WTC11 (cell line): ENCODE data around the gene PRKCE. TPM values are rescaled to one million over a fixed set of nuclear protein-coding genes. Genes with fewer than 3 reads are reported as not detected.

Source experiments
- ATAC-seq: fragments of 200-7000 bp; cut with Tn5 transposase; 2 replicates; pipeline ENCODE4 v1.10.0; 2021; ENCODE audit warnings: mild to moderate bottlenecking, moderate library complexity
- CTCF ChIA-PET: fragments of 300-600 bp; sonication (Branson Sonifier 250); formaldehyde crosslinking; loops from one replicate; lab custom pipeline; 2021; ENCODE audit warnings: antibody characterized with exemption; lab: Charles Lee
- POLR2A ChIA-PET: fragments of 350-600 bp; sonication (Branson Sonifier 250); formaldehyde crosslinking; loops from one replicate; lab custom pipeline; 2021; ENCODE audit warnings: antibody characterized with exemption; lab: Charles Lee
- DNase-seq: peaks from one replicate; pipeline ENCODE4 v3.0.0; 2021; ENCODE audit warnings: low spot score
- H3K27ac Mint-ChIP-seq: 2 replicates; pipeline ENCODE4 v1.8.0; 2021; ENCODE audit warnings: mixed read lengths
- H3K27me3 Mint-ChIP-seq: 2 replicates; pipeline ENCODE4 v1.8.0; 2021; ENCODE audit warnings: low read depth, mild to moderate bottlenecking, moderate library complexity, mixed read lengths
- H3K36me3 Mint-ChIP-seq: 2 replicates; pipeline ENCODE4 v1.8.0; 2021; ENCODE audit warnings: mixed read lengths
- H3K4me1 Mint-ChIP-seq: 2 replicates; pipeline ENCODE4 v1.8.0; 2022; ENCODE audit warnings: mixed read lengths
- H3K4me3 Mint-ChIP-seq: 2 replicates; pipeline ENCODE4 v1.8.0; 2021; ENCODE audit warnings: mild to moderate bottlenecking, moderate library complexity, mixed read lengths
- H3K9me3 Mint-ChIP-seq: 2 replicates; pipeline ENCODE4 v1.8.0; 2021; ENCODE audit warnings: mixed read lengths
- ATF1 ChIP-seq: sonication (generic); formaldehyde crosslinking; IDR thresholded peaks from 2 replicates; pipeline ENCODE4 v1.8.1; 2023; ENCODE audit warnings: mild to moderate bottlenecking, moderate library complexity, missing genetic modification reagents
- CREB1 ChIP-seq: sonication (generic); formaldehyde crosslinking; IDR thresholded peaks from 2 replicates; pipeline ENCODE4 v1.8.0; 2023; ENCODE audit warnings: mild to moderate bottlenecking, missing genetic modification reagents
- E2F1 ChIP-seq: sonication (generic); formaldehyde crosslinking; IDR thresholded peaks from 2 replicates; pipeline ENCODE4 v1.8.0; 2022; ENCODE audit warnings: mild to moderate bottlenecking, missing genetic modification reagents
- ELF4 ChIP-seq: sonication (generic); formaldehyde crosslinking; IDR thresholded peaks from 2 replicates; pipeline ENCODE4 v1.8.1; 2022; ENCODE audit warnings: low read depth, mild to moderate bottlenecking, moderate library complexity, missing genetic modification reagents
- ETV6 ChIP-seq: sonication (generic); formaldehyde crosslinking; IDR thresholded peaks from 2 replicates; pipeline ENCODE4 v1.8.1; 2022; ENCODE audit warnings: mild to moderate bottlenecking, missing genetic modification reagents
- FOXP1 ChIP-seq: sonication (generic); formaldehyde crosslinking; IDR thresholded peaks from 2 replicates; pipeline ENCODE4 v1.8.0; 2022; ENCODE audit warnings: missing genetic modification reagents, mild to moderate bottlenecking, moderate library complexity, borderline replicate concordance
- GRHL2 ChIP-seq: fragments of 250-450 bp; sonication (Bioruptor Pico); IDR thresholded peaks from 2 replicates; pipeline ENCODE4 v1.8.0; 2022; ENCODE audit warnings: mild to moderate bottlenecking, moderate library complexity; ENCODE audit not compliant: insufficient replicate concordance, severe bottlenecking
- HMGA2 ChIP-seq: fragments of 250-450 bp; sonication (Bioruptor Pico); IDR thresholded peaks from 2 replicates; pipeline ENCODE4 v1.4.0; 2021; ENCODE audit warnings: mild to moderate bottlenecking, moderate library complexity
- IRF2 ChIP-seq: sonication (generic); formaldehyde crosslinking; IDR thresholded peaks from 2 replicates; pipeline ENCODE4 v1.8.0; 2022; ENCODE audit warnings: low read depth, missing genetic modification reagents, borderline replicate concordance
- JAZF1 ChIP-seq: fragments of 250-450 bp; sonication (Bioruptor Pico); IDR thresholded peaks from 2 replicates; pipeline ENCODE4 v1.9.0; 2021; ENCODE audit warnings: moderate library complexity, mild to moderate bottlenecking, inconsistent platforms
- KAT7 ChIP-seq: sonication (generic); formaldehyde crosslinking; IDR thresholded peaks from 2 replicates; pipeline ENCODE4 v1.8.1; 2023; ENCODE audit warnings: missing genetic modification reagents, mild to moderate bottlenecking, borderline replicate concordance
- NFYB ChIP-seq: sonication (generic); formaldehyde crosslinking; conservative IDR thresholded peaks from 2 replicates; pipeline ENCODE4 v1.8.0; 2022; ENCODE audit warnings: low read depth, missing genetic modification reagents
- PRDM15 ChIP-seq: sonication (generic); formaldehyde crosslinking; IDR thresholded peaks from 2 replicates; pipeline ENCODE4 v1.8.0; 2022; ENCODE audit warnings: missing genetic modification reagents
- SP1 ChIP-seq: sonication (generic); formaldehyde crosslinking; conservative IDR thresholded peaks from 2 replicates; pipeline ENCODE4 v1.8.1; 2022; ENCODE audit warnings: missing genetic modification reagents
- TCF7 ChIP-seq: sonication (generic); formaldehyde crosslinking; IDR thresholded peaks from 2 replicates; pipeline ENCODE4 v1.8.0; 2022; ENCODE audit warnings: mild to moderate bottlenecking, low read depth, missing genetic modification reagents, moderate library complexity
- TP53 ChIP-seq: sonication (generic); formaldehyde crosslinking; IDR thresholded peaks from 2 replicates; pipeline ENCODE4 v1.8.1; 2023; ENCODE audit warnings: mild to moderate bottlenecking, missing genetic modification reagents
- ZBTB21 ChIP-seq: sonication (generic); formaldehyde crosslinking; IDR thresholded peaks from 2 replicates; pipeline ENCODE4 v1.8.1; 2023; ENCODE audit warnings: mild to moderate bottlenecking, missing genetic modification reagents, borderline replicate concordance
- ZNF121 ChIP-seq: sonication (generic); formaldehyde crosslinking; IDR thresholded peaks from 2 replicates; pipeline ENCODE4 v1.8.0; 2023; ENCODE audit warnings: missing genetic modification reagents
- ZNF317 ChIP-seq: sonication (generic); formaldehyde crosslinking; IDR thresholded peaks from 2 replicates; pipeline ENCODE4 v1.8.1; 2023; ENCODE audit warnings: low read depth, mild to moderate bottlenecking, moderate library complexity, missing genetic modification reagents, borderline replicate concordance
- ZNF416 ChIP-seq: fragments of 250-450 bp; sonication (Bioruptor Pico); IDR thresholded peaks from 2 replicates; pipeline ENCODE4 v1.9.0; 2021; ENCODE audit warnings: mild to moderate bottlenecking, inconsistent platforms
- ZNF671 ChIP-seq: fragments of 250-450 bp; sonication (Bioruptor Pico); IDR thresholded peaks from 2 replicates; pipeline ENCODE4 v1.8.0; 2021; ENCODE audit warnings: mild to moderate bottlenecking
- total RNA-seq: library from RNA; stranded (reverse); gene quantifications from 3 replicates; pipeline ENCODE4 v1.2.3, GENCODE V29; 2021

The PRKCE gene
- total RNA-seq, 1 experiment from 2014 or later, result 5.8 TPM

GRCh38 chr2:45770811-45771210 is 119.3 kb downstream of the PRKCE start:
- DNase-seq (no peak), ATAC-seq (no peak)
- Mint-ChIP-seq H3K4me1 (peaks cover 25% of the 10 kb centered on the region), H3K9me3 (no peaks in the 10 kb centered on the region), H3K27me3 (no peaks in the 10 kb centered on the region), H3K27ac (no peak overlapping the region), H3K4me3 (no peak overlapping the region), H3K36me3 (no peaks in the 10 kb centered on the region)
- no peak for TF ChIP-seq PRDM15
- no peak for TF ChIP-seq JAZF1 (CRISPR knock-in tag)
- no peak for TF ChIP-seq ELF4 (CRISPR knock-in tag)
- no peak for TF ChIP-seq ZNF121 (CRISPR knock-in tag)
- TF ChIP-seq ATF1 (CRISPR knock-in tag), result no peak
- TF ChIP-seq HMGA2 (CRISPR knock-in tag), result no peak
- TF ChIP-seq ZNF416 (CRISPR knock-in tag), result no peak
- TF ChIP-seq SP1 (CRISPR knock-in tag), result no peak
- POLR2A ChIA-PET, result interaction anchor here (0.7 to 1.4 kb wide), 3 partner anchors 33 to 131 kb away, joined by 3 to 4 read pairs (median 3); no protein-coding TSS in a partner anchor
- CTCF ChIA-PET, result interaction anchor here (0.6 to 1.1 kb wide), 3 partner anchors 8 to 615 kb away, joined by 4 to 6 read pairs (median 4); no protein-coding TSS in a partner anchor

- TF ChIP-seq SP1 (CRISPR knock-in tag) (no peak), ZNF317 (CRISPR knock-in tag) (no peak), TP53 (CRISPR knock-in tag) (no peak), FOXP1 (no peak), TCF7 (CRISPR knock-in tag) (no peak), NFYB (CRISPR knock-in tag) (no peak), ETV6 (no peak), GRHL2 (CRISPR knock-in tag) (no peak), CREB1 (CRISPR knock-in tag) (no peak), E2F1 (CRISPR knock-in tag) (no peak), ZNF671 (CRISPR knock-in tag) (no peak), KAT7 (CRISPR knock-in tag) (no peak), ZBTB21 (CRISPR knock-in tag) (no peak), IRF2 (CRISPR knock-in tag) (no peak)
- no peaks in the 10 kb centered on the region for H3K9me3 Mint-ChIP-seq
- DNase-seq (peak; percentile 17), ATAC-seq (peak; percentile 76)
- no peaks in the 10 kb centered on the region for H3K27me3 Mint-ChIP-seq
- no peak overlapping the region for H3K27ac Mint-ChIP-seq
- H3K4me1 Mint-ChIP-seq, result peaks cover 27% of the 10 kb centered on the region
- POLR2A ChIA-PET, result interaction anchor here (0.7 to 1.4 kb wide), 3 partner anchors 32 to 132 kb away, joined by 3 to 4 read pairs (median 3); no protein-coding TSS in a partner anchor
- H3K36me3 Mint-ChIP-seq, result no peaks in the 10 kb centered on the region
- CTCF ChIA-PET, result interaction anchor here (0.6 to 1.1 kb wide), 3 partner anchors 7 to 616 kb away, joined by 4 to 6 read pairs (median 4); no protein-coding TSS in a partner anchor
- no peak overlapping the region for H3K4me3 Mint-ChIP-seq
These were observed 119.8 kb downstream of the PRKCE start for GRCh38 chr2:45771261-45771660.
